HG02840 (cell line): ENCODE measurements around the gene CLEC9A.
"Not testable (repeated sequence)": the region's sequence is repeated elsewhere in the genome, so short reads cannot be mapped to it uniquely, and the experiment has no call there.

ENCODE experiments used
- ATAC-seq: cut with Tn5 transposase; IDR thresholded peaks from one replicate; pipeline ENCODE4 v1.9.1; 2021; ENCODE audit warnings: mild to moderate bottlenecking, moderate library complexity, moderate number of reproducible peaks; ENCODE audit not compliant: unreplicated experiment, low FRiP score

Gene CLEC9A

GRCh38 chr12:10030446-10030845, at the start of gene CLEC9A:
Gene CLEC9A, plus strand, starts transcription at chr12:10030682. Its CDS starts 22,006 bp downstream, at chr12:10052688.
- no peak for ATAC-seq

- no peak for ATAC-seq
These were observed 38.6 kb upstream of the CLEC9A start for GRCh38 chr12:9991876-9992275.

GRCh38 chr12:9992296-9992695, 38.2 kb upstream of the CLEC9A start:
- ATAC-seq, result no peak

- ATAC-seq, result no peak
These were observed 31.5 kb upstream of the CLEC9A start, which contains the start of gene CLEC1B for GRCh38 chr12:9999016-9999415. Gene CLEC1B, minus strand, starts transcription at chr12:9999121. Its CDS starts 21 bp downstream, at chr12:9999100.

GRCh38 chr12:10001171-10001776, 29.2 kb upstream of the CLEC9A start:
- no peak for ATAC-seq

GRCh38 chr12:10012630-10013330, 17.7 kb upstream of the CLEC9A start:
- ATAC-seq, result no peak

- ATAC-seq, result no peak
These were observed 15.0 kb upstream of the CLEC9A start for GRCh38 chr12:10015450-10015849.

- no peak for ATAC-seq
These were observed 13.6 kb upstream of the CLEC9A start for GRCh38 chr12:10016881-10017280.

- no peak for ATAC-seq
These were observed 12.1 kb upstream of the CLEC9A start for GRCh38 chr12:10018386-10018785.

- ATAC-seq, result no peak
These were observed 9.1 kb upstream of the CLEC9A start for GRCh38 chr12:10021342-10021741.

- no peak for ATAC-seq
These were observed 5.2 kb upstream of the CLEC9A start for GRCh38 chr12:10025236-10025635.

- ATAC-seq, result not testable (repeated sequence)
These were observed 3.8 kb upstream of the CLEC9A start for GRCh38 chr12:10026666-10027065.

- no peak for ATAC-seq
These were observed 3.2 kb upstream of the CLEC9A start for GRCh38 chr12:10027311-10027710.

- ATAC-seq, result no peak
These were observed 2.8 kb upstream of the CLEC9A start for GRCh38 chr12:10027721-10028120.

GRCh38 chr12:10031321-10031720, 839 bp downstream of the CLEC9A start:
- ATAC-seq, result no peak

GRCh38 chr12:10031771-10032175, 1.3 kb downstream of the CLEC9A start:
- ATAC-seq, result no peak

GRCh38 chr12:10033783-10034545, 3.5 kb downstream of the CLEC9A start:
- no peak for ATAC-seq

- no peak for ATAC-seq
These were observed 11.7 kb downstream of the CLEC9A start for GRCh38 chr12:10042167-10042566.

- no peak for ATAC-seq
These were observed 18.0 kb downstream of the CLEC9A start for GRCh38 chr12:10048526-10048925.

GRCh38 chr12:10052193-10052913, 21.9 kb downstream of the CLEC9A start:
- ATAC-seq, result no peak

GRCh38 chr12:10058387-10058786, 27.9 kb downstream of the CLEC9A start:
- no peak for ATAC-seq
